HFF-Myc (cell line): ENCODE data around the gene LUC7L.

Experiments
- DNase-seq: peaks from one replicate; pipeline ENCODE4 v3.0.0-alpha.2; 2011; ENCODE audit warnings: low read depth; ENCODE audit errors: extremely low read depth
- H3K4me3 ChIP-seq: replicated peaks from 2 replicates; pipeline ENCODE4 v1.5.1; 2011; ENCODE audit warnings: low read depth, mild to moderate bottlenecking, control low read depth, low read length
- CTCF ChIP-seq: IDR thresholded peaks from 2 replicates; pipeline ENCODE4 v1.5.1; 2012; ENCODE audit warnings: mild to moderate bottlenecking, low read depth, low read length, control low read depth; ENCODE audit errors: missing control alignments

The LUC7L gene

GRCh38 chr16:142405-142967 lies 86.8 kb downstream of the LUC7L start:
- DNase-seq: no peak
- no peak for TF ChIP-seq CTCF
- H3K4me3 ChIP-seq: no peak overlapping the region

- no peak overlapping the region for H3K4me3 ChIP-seq
- peak; percentile 9 for TF ChIP-seq CTCF
- DNase-seq: no peak
Observed at GRCh38 chr16:140175-140857, 88.9 kb downstream of the LUC7L start.
